IPS-11a (cell line): ENCODE data around the gene TMEM82.

Experiments used
- H3K4me3 ChIP-seq: one replicate; pipeline ENCODE4 v1.5.1; 2013; ENCODE audit warnings: low read depth, low read length, control low read depth

Gene TMEM82

GRCh38 chr1:15735304-15736037 lies 6.8 kb upstream of the TMEM82 start:
- no peak overlapping the region for H3K4me3 ChIP-seq

GRCh38 chr1:15736038-15736891 lies 6.0 kb upstream of the TMEM82 start, which contains the start of gene SLC25A34:
SLC25A34 (plus strand) TSS chr1:15736258; CDS start chr1:15736486, 228 bp downstream.
- no peak within 1 kb of the TSS for H3K4me3 ChIP-seq

- H3K4me3 ChIP-seq, result no peak overlapping the region
These were observed 5.4 kb upstream of the TMEM82 start for GRCh38 chr1:15736892-15737261.

- no peak overlapping the region for H3K4me3 ChIP-seq
These were observed 4.7 kb upstream of the TMEM82 start for GRCh38 chr1:15737324-15738319.

GRCh38 chr1:15738416-15739113 lies 3.7 kb upstream of the TMEM82 start:
- H3K4me3 ChIP-seq, result no peak overlapping the region

GRCh38 chr1:15739259-15739658 lies 3.0 kb upstream of the TMEM82 start:
- no peak overlapping the region for H3K4me3 ChIP-seq

- H3K4me3 ChIP-seq, result no peak overlapping the region
These were observed 2.6 kb upstream of the TMEM82 start for GRCh38 chr1:15739745-15740144.

GRCh38 chr1:15740924-15741850 lies 1.1 kb upstream of the TMEM82 start:
- no peak overlapping the region for H3K4me3 ChIP-seq

- no peak overlapping the region for H3K4me3 ChIP-seq
These were observed 1.9 kb downstream of the TMEM82 start for GRCh38 chr1:15744122-15744679.

- H3K4me3 ChIP-seq, result no peak overlapping the region
These were observed 5.1 kb downstream of the TMEM82 start for GRCh38 chr1:15747378-15747777.

- no peak overlapping the region for H3K4me3 ChIP-seq
These were observed 6.0 kb downstream of the TMEM82 start for GRCh38 chr1:15748264-15748663.

- no peak overlapping the region for H3K4me3 ChIP-seq
These were observed 6.5 kb downstream of the TMEM82 start for GRCh38 chr1:15748690-15749398.

- H3K4me3 ChIP-seq, result no peak overlapping the region
These were observed 7.3 kb downstream of the TMEM82 start for GRCh38 chr1:15749399-15750291.

- H3K4me3 ChIP-seq, result no peak overlapping the region
These were observed 8.6 kb downstream of the TMEM82 start for GRCh38 chr1:15750924-15751323.

- H3K4me3 ChIP-seq, result no peak overlapping the region
These were observed 9.4 kb downstream of the TMEM82 start for GRCh38 chr1:15751717-15752116.

GRCh38 chr1:15753776-15754175 lies 11.5 kb downstream of the TMEM82 start:
- H3K4me3 ChIP-seq, result no peak overlapping the region

GRCh38 chr1:15755021-15755645 lies 12.8 kb downstream of the TMEM82 start:
- H3K4me3 ChIP-seq, result no peak overlapping the region
